ENCODE measurements around the gene GPR63.

- TF ChIP-seq CTCF (IDR thresholded peaks at IDR 0.05; ENCODE audit: low read depth, low read length, poor library complexity, severe bottlenecking) (no peak), EZH2phosphoT487 (IDR thresholded peaks at IDR 0.05; ENCODE audit: borderline replicate concordance, low read length) (no peak)
Measured at GRCh38 chr6:96823743-96824142, 13.5 kb downstream of the GPR63 start.
